CD4-positive, alpha-beta T cell treated with Interleukin-6 for 4 hours (primary cell): ENCODE measurements around the gene HSD17B2.
A peak's percentile ranks its signal among the peaks of the same experiment; 100 is the strongest.
"Not testable (repeated sequence)": the region's sequence is repeated elsewhere in the genome, so short reads cannot be mapped to it uniquely, and the experiment has no call there.

Experiments used
- DNase-seq: peaks from one replicate; pipeline ENCODE4 v3.0.0-alpha.2; 2020; ENCODE audit warnings: mixed read lengths

Gene HSD17B2, protein sequence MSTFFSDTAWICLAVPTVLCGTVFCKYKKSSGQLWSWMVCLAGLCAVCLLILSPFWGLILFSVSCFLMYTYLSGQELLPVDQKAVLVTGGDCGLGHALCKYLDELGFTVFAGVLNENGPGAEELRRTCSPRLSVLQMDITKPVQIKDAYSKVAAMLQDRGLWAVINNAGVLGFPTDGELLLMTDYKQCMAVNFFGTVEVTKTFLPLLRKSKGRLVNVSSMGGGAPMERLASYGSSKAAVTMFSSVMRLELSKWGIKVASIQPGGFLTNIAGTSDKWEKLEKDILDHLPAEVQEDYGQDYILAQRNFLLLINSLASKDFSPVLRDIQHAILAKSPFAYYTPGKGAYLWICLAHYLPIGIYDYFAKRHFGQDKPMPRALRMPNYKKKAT

DNA sequence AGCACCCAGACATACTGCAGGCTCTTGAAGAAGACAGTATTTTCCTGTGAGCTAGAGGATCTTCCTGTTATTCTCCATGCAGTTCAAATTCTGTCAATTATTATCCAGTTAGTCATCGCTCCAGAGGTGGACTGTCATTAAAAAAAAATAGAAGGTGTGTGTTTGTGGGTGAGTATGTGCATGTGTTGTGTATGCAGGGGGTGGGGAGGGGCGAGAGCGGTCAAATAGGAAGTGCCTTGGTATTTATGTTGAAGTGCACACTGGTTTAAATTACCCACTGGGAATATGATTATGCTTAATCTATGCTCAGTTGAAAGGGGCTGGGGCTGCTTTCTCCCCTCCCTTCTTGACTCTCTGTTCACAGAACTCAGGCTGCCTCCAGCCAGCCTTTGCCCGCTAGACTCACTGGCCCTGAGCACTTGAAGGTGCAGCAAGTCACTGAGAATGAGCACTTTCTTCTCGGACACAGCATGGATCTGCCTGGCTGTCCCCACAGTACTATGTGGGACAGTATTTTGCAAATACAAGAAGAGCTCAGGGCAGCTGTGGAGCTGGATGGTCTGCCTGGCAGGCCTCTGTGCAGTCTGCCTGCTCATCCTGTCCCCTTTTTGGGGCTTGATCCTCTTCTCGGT is at the start of gene HSD17B2:
TSS of gene HSD17B2 (plus strand) at position 273 of the 632 bp plus-strand sequence. CDS start at position 445, 172 bp downstream.
- no peak for DNase-seq

DNA sequence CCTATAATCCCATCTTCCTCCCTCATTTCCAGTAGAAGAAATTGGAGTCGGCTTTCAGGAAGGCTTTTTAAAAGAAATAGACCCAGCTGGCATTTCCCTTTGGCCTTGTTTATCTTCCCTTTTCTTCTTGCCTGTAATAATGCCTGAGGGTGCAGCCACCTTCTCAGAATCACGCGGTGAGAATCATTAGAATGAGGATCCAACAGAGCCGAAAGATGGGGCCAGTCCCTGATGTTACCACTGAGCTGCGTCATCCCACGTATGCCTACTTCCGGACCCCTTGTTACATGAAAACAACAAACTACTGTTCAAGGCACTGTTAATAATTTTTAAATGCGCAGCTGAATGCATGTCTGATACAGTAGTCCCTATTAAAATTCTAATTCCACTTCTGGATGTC is 47.9 kb upstream of the HSD17B2 start:
- no peak for DNase-seq

DNA sequence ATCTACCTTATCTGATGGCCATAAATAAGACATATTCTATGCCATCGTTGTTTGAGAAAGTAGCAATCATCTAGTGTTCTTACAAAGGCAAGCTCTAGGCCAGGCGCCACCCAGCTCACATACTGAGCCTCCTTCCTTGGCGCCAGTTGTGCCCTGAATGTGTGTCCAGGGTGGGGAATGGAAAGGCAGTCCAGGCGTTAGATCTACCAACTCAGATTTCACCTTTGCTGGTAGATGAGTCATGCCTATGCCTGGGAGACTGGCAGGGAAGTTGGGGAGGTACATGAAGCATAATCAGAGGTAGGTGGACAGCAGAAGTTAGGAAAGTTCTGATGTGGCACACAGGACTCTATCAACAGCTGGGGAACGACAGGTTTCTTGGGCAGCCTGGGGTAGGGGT is 47.3 kb upstream of the HSD17B2 start:
- DNase-seq: no peak

DNA sequence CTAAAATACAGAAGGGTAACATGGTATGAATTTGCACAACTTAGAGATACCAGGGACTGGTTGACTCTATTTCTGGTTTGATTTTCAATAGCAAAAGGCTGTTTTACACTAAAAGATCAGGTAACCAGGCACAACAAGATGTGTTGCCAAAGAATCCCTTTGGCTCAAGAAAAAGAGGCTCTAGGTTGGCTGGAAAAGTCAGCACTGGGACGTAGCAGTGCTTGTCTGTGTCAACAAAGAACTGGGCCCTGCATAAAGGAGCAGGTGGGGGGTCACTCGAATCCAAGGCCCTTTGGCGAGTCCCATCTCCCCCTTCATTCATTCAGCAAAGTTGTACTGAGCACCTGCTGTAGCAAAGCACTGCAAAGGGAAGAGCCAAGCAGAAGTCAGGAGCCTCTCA is 42.2 kb upstream of the HSD17B2 start:
- no peak for DNase-seq

DNA sequence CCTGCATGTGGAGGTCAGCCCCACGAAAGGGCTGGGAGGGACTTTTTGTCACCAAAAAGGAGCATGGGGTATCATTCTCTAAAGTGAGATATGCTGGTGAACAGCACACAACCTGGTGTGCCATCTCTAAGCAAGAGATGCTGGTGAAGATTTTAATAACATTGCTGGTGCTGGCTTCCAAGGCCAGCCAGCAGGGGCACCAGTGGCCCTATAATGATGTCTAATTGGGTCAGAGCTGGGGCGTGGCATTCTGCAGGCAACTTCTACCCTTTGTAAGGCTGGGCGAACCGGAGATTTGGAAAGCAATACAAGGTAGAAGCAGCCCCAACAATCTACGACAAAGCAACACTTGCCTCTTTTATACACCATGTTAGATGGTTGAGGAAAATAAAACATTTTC is 40.6 kb upstream of the HSD17B2 start:
- DNase-seq: no peak

DNA sequence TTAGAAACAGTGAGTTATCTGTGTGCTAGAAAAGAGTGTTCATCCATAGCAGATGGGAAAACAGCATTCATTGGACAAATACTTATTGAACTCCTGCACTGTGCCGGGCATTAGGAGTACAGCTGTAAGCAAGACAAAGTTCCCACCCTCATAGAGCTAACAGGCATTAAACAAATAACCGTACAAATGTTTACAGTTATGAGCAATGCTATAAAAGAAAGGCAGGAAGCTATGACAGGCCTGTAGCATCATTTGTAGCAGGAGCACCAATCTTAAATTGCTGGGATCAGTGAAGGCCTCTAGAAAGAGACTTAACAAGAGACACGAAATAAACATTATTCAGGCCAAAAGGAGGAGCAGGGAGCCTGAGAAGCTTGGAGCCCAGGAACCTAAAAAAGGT is 39.4 kb upstream of the HSD17B2 start:
- no peak for DNase-seq

DNA sequence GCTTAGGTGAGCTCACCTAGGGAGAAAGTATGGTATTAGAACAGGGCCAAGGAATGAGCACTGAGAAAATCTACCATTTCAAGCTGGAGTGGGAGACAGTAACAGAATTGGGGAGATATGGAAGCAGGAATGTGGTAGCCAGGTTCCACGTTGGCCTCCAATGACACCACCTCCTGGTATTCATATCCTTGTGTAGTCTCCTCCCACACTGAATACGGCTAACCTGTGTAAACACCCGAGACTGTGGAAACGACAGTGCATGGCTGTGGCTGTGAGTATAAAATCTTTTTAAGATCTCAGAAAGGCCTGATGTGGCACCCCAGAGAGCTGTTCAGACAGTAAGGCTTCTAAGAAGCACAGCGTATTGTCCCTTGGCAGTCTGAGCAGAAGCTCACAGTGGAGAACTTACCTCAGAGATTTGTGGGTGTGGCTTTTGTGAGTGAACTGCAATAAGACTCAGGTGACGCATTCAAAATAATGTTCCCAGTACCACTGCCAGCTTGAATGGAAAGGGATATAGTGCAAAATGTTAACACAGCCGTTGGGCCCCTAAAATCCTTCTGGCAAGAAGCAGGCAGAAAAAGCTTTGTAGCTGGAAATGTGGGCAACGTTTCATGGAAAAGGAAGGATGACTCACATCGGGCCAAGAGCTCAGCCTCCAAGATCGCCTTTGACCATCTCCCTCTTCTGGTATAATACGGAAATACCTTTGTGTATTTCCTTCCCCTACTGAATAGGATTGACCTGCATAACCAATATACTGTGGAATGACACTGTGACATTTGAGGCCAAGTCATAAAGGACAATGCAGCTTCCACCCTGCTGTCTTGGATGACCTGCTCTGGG is 38.2 kb upstream of the HSD17B2 start:
- DNase-seq: no peak

DNA sequence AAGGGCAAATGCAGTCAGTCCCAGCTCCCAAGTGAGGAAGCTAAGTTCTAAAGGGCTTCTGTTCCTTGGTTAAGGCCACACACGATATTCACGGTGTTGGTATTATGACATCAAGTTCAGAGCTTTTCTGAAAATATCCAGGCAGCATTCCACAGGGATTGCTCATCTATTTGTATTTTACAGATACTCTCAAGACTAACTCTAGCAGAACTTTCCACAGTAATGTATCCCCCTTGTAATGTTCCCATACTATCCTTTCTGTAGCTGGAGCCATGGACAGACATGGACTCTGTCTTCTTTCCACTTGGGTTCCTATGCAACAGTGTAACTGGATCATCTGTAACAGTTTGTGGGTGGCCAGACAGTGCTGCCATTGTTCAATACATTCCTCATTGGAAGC is 37.3 kb upstream of the HSD17B2 start:
- no peak for DNase-seq

DNA sequence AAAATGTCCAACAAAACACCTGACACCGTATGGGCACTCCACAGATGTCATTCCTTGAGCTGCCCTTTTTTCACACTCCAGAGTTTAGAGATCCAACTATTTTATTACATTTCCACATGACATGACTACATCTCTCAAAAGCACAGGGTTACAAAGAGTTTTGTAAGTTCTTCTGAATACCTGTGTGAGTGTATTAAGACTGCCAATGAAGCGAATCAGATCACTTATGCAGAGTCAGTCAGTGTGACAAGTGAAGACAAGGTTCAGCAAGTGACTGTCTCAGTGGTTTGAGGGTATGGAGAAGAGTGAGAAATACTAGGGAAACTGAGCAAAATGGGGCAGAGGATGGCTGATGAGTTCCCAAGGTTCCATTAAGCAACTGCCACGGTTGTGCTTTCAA is 32.2 kb upstream of the HSD17B2 start:
- DNase-seq: no peak

DNA sequence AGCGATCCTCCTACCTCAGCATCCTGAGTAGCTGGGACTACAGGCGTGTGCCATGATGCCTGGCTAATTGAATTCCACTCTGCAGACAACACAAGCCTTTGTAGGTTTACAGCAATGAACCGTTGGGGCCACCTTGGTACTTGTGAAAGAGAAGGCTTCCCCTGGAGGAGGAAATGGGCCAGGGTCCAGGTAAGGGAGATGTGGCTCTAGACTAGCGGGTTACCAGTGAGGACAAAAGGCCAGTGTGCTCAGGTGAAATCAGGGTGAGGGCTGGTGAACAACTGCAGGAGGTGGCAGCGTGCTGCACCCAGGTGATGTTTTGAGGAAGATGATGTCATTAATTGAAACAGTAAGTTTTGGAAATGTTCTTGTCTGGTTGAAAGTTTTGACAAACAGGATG is 30.5 kb upstream of the HSD17B2 start:
- no peak for DNase-seq

DNA sequence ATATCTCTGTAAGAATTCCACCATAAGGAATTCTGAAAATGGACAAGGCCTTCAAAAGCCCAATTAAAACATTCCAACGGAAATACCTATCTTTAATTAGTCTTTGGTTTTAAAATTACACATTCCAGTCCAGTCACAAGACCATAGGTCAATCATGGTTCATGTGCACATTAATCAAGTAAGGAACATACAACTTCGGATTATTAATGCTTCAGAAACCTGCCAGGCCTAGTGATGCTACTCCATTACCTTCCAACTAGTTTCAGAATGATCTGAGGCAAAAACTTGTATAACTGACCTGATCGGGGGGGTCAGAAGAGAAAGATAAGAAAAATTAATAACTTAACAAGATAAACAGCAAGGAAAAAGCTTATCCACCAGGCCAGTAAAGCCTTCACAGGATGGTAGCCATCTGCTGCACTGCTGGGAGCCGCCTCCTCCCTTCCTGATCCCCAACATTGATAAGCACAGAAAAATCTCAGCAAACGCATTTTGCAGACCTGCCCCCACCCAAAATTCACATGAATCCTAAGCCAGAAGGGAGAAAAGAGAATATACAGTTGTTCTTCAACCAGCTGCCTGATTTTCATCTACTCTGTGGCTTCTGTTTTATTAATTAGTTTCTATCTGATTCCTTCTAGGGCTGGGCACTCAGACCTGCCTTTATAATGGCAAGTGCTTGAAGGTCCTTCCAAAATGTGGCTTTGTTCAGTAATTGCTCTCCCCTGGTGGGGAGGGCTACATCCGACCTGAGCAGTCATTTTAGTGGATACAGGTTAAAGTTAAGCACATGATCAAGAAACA is 29.8 kb upstream of the HSD17B2 start:
- no peak for DNase-seq

DNA sequence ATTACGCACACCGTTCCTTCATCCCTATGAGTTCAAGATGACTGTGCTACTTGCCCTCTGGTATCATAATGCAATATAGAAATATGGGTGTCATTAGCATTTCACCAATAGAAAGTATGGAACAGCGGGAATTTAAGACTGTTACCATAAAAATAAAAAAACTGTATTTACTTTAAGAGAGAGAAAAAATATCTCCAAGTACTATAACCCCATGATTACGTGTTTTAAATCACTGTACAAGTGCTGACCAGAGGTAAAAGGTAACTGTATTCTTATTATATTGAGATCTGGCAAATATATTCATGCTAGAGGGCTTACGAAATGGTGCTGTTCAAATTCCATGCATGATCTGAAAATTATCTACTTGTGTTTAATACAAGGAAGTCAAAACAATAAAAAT is 29.0 kb upstream of the HSD17B2 start:
- no peak for DNase-seq

DNA sequence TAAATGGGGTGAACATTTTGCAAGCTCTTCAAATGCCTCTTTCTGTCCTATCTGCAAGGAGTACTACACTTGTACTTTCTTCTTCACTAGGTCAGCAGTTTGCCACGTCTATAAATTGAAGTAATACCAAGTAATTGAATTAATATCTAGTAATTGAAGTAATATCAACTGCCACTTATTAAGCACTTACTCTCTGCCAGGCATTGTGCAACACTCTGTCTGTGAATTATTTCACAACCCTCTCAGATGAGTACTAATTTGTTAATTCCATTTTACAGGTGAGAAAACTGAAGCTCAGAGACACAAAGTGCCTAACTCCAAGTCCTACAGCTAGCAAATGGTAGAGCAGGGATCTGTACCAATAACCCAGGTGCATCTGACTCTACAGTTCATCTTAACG is 27.9 kb upstream of the HSD17B2 start:
- no peak for DNase-seq

DNA sequence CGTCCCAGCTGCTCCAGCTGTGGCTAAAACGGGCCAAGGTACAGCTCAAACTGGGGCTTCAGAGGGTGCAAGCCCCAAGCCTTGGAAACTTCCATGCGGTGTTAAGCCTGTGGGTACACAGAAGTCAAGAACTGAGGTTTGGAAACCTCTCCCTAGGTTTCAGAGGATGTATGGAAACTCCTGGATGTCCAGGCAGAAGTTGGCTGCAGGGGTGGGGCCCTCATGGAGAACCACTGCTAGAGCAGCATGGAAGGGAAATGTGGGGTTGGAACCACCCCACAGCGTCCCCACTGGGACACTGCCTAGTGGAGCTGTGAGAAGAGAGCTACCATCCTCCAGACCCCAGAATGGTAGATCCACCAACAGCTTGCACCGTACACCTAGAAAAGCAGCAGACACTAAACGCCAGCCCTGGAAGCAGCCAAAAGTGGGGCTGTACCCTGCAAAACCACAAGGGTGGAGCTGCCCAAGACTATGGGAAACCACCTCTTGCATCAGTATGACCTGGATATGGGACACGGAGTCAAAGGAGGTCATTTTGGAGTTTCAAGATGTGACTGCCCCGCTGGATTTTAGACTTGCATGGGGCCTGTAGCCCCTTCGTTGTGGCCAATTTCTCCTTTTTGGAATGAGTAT is 26.0 kb upstream of the HSD17B2 start:
- no peak for DNase-seq

DNA sequence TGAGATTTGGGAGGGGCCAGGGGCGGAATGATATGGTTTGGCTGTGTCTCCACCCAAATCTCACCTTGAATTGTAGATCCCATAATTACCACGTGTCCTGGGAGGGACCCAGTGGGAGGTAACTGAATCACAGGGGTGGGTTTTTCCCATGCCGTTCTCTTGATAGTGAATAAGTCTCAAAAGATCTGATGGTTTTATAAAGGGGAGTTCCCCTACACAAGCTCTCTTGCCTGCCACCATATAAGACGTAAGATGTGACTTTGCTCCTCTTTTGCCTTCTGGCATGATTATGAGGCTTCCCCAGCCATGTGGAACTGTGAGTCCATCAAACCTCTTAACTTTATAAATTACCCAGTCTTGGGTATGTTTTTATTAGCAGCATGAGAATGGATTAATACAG is 25.3 kb upstream of the HSD17B2 start:
- not testable (repeated sequence) for DNase-seq

DNA sequence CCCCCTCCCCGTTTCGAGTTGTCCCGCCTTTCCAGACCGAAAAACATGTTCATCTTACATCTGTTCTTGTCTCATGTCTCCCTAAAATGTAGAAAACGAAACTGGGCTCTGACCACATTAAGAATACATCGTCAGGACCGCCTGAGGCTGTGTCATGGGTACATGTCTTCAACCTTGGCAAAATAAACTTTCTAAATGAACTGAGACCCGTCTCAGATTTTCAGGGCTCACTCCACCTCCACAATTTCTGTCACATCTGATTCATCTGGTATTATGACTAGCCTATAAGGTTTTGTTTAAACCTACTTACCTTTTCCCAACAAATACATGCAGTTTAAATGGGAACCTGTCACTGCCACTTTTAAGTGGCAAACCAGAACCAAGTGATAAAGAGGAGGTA is 24.4 kb upstream of the HSD17B2 start:
- no peak for DNase-seq

DNA sequence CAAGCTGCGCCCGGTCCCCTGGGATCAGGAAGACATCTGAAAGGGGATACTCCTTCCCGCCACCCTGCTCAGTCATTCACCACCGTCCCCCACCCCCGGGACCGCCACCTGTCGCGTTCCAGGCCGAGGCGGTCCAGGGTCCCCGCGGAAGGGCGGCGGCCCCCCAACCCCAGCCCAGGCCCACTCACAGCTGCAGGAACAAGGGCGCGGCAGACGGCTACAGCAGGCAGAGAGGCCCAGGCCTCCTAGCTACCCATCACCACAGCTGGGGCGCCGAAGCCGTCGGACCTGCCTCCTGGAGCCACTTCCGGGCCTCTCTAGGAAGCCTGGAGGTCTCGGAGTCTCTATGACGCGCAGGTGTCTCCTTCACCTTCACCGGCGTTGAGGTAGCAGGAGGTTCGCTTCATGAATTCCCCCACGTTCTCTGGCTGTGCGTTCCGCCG is 23.8 kb upstream of the HSD17B2 start, which contains the start of gene SDR42E1:
TSS of gene SDR42E1 (minus strand) at position 272 of the 443 bp plus-strand sequence. CDS start 10,612 bp downstream, outside the sequence.
- peak; percentile 75 for DNase-seq

DNA sequence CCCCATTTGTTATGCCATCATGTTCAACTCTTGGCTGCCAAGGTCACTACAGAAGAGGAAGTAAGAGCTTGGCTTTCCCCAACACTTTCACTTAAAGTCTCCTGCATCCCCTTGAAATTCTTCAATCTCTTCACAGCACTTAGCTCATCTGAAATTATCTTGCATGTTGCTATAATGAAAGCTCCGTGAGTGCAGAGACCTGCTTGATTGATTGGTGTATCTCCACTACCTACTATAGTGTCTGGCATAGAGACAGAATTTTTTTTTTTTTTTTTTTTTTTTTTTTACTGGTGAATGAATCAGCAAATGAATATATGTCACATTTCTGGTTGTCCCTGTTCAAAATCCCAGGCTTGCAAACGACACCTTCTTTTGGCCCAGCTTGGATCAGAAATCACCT is 21.9 kb upstream of the HSD17B2 start:
- no peak for DNase-seq

DNA sequence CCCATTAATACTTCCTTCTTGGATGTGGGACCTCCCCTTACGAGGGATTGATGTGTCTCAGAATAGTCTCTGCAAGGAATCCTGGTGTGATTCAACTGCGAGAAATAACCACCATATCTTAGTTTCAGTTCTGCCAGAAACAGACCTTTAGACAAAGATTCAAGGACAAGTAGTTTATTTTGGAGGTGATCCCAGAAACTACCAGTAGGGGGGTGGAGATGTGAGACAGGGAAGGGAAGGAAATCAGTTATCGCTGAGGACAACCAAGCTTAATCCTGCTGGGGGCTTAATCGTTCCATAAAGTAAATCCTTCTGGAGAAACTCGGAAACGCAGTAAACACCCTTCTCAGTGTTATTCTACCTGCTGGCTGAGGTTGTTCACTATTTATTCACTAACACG is 18.8 kb upstream of the HSD17B2 start:
- no peak for DNase-seq

DNA sequence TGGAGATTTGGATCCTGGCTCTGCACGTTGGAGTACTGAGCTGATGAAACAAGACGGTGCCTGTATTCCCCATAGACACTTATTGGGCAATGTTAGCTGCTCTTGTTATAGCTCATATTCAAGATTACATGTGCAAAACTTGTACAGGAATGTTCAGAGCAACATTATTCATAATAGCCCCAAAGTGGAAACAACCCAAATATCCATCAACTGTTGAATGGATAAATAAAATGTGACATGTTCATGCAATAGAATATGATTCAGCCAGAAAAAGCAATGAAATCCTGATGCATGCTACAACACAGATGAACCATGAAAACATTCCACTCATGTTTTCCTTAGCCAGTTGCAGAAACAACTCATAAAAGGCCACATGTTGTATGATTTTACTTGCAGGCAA is 18.1 kb upstream of the HSD17B2 start:
- no peak for DNase-seq

DNA sequence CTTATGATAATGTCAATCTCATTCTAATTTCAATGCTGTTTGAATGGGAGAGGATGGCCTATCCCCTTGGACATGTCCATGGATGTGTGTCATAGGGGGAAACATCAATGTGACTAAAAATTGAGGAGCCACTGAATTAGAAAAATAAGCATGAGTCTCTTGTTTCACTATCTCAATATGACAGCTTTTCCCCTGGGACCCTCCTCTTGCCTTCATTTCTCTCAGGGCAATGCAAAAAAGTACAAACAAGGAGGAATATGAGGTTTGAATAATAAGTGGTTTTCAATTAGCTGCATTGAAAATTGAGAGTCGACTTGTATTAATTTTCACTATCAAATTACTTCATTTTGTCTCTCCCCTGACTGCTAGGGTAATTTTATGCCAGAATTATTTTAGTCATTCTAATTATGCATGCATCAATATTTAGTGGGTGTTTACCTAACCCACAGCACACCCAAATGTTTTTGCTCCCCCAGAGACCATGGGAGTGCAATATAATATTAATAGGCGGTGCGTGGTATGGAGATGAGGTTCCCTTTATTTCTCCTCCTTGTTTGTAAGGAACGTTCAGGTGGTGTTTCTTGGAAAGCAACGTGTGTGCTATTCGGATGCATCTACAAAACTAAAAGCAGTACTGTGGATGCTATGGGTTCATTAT is 17.0 kb upstream of the HSD17B2 start:
- DNase-seq: no peak

DNA sequence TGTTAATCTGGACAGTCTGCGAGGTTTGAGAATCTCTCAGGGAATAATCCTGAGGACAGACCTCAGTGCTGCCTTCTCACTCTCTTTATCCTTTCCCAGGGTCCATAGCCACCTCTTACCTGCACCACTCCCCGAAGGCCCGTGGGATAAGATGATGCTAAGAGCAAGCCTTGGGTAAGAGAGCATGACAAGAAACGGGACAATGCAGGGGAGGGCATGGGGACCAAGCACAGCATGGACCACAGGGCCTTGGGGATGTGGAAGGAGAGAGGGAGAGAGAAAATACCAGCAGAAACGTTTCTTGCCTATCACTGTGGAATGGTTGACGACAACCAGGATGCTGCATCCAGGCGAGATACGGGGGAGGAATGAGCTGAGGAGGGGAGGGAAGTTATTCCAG is 15.5 kb upstream of the HSD17B2 start:
- DNase-seq: no peak
